ENCODE results near the gene PLCXD3. TPM values are rescaled to one million over a fixed set of nuclear protein-coding genes. Genes with fewer than 3 reads are reported as not detected.

PLCXD3 gene
- total RNA-seq, 1 donor from 2014 or later = 1.1 TPM

GRCh38 chr5:41337216-41337615 lies 173.2 kb downstream of the PLCXD3 start:
- Mint-ChIP-seq H3K36me3 (ENCODE audit: insufficient read depth) (no peaks in the 10 kb centered on the region), H3K4me3 (ENCODE audit: low read depth) (no peak overlapping the region)
- DNase-seq (ENCODE audit: low spot score, unreplicated experiment) = no peak

GRCh38 chr5:41336471-41336870 lies 173.9 kb downstream of the PLCXD3 start:
- Mint-ChIP-seq H3K27me3 (no peaks in the 10 kb centered on the region), H3K9me3 (ENCODE audit: low read depth) (no peaks in the 10 kb centered on the region), H3K36me3 (ENCODE audit: insufficient read depth) (no peaks in the 10 kb centered on the region), H3K4me1 (ENCODE audit: low read depth) (peaks cover 2% of the 10 kb centered on the region), H3K27ac (no peak overlapping the region), H3K4me3 (ENCODE audit: low read depth) (no peak overlapping the region)
- DNase-seq (ENCODE audit: low spot score, unreplicated experiment) = no peak
- TF ChIP-seq CTCF (IDR thresholded peaks at IDR 0.05; ENCODE audit: unreplicated experiment) = no peak

More at GRCh38 chr5:41337216-41337615, 173.2 kb downstream of the PLCXD3 start:
- Mint-ChIP-seq H3K4me1 (ENCODE audit: low read depth) (peaks cover 2% of the 10 kb centered on the region), H3K27me3 (no peaks in the 10 kb centered on the region), H3K27ac (no peak overlapping the region), H3K9me3 (ENCODE audit: low read depth) (no peaks in the 10 kb centered on the region)
- no peak for TF ChIP-seq CTCF (IDR thresholded peaks at IDR 0.05; ENCODE audit: unreplicated experiment)

GRCh38 chr5:41335596-41336181 lies 174.7 kb downstream of the PLCXD3 start:
- Mint-ChIP-seq H3K4me3 (ENCODE audit: low read depth) (no peak overlapping the region), H3K4me1 (ENCODE audit: low read depth) (peaks cover 2% of the 10 kb centered on the region), H3K9me3 (ENCODE audit: low read depth) (no peaks in the 10 kb centered on the region), H3K27me3 (no peaks in the 10 kb centered on the region), H3K36me3 (ENCODE audit: insufficient read depth) (no peaks in the 10 kb centered on the region), H3K27ac (no peak overlapping the region)
- TF ChIP-seq CTCF (IDR thresholded peaks at IDR 0.05; ENCODE audit: unreplicated experiment) = no peak
- DNase-seq (ENCODE audit: low spot score, unreplicated experiment) = no peak

- H3K4me1 Mint-ChIP-seq (ENCODE audit: low read depth) = peaks cover 2% of the 10 kb centered on the region
- no peak overlapping the region for H3K4me3 Mint-ChIP-seq (ENCODE audit: low read depth)
- H3K9me3 Mint-ChIP-seq (ENCODE audit: low read depth) = peaks cover 5% of the 10 kb centered on the region
- no peak for DNase-seq (ENCODE audit: low spot score, unreplicated experiment)
- H3K27ac Mint-ChIP-seq = no peak overlapping the region
- H3K36me3 Mint-ChIP-seq (ENCODE audit: insufficient read depth) = peaks cover 1% of the 10 kb centered on the region
- no peak for TF ChIP-seq CTCF (IDR thresholded peaks at IDR 0.05; ENCODE audit: unreplicated experiment)
- no peaks in the 10 kb centered on the region for H3K27me3 Mint-ChIP-seq
Observed at GRCh38 chr5:41334758-41335157, 175.6 kb downstream of the PLCXD3 start.

GRCh38 chr5:41334221-41334620 lies 176.2 kb downstream of the PLCXD3 start:
- peaks cover 5% of the 10 kb centered on the region for H3K9me3 Mint-ChIP-seq (ENCODE audit: low read depth)
- no peak for DNase-seq (ENCODE audit: low spot score, unreplicated experiment)
- H3K4me1 Mint-ChIP-seq (ENCODE audit: low read depth) = peaks cover 2% of the 10 kb centered on the region

More at GRCh38 chr5:41334221-41334620, 176.2 kb downstream of the PLCXD3 start:
- TF ChIP-seq CTCF (IDR thresholded peaks at IDR 0.05; ENCODE audit: unreplicated experiment) = no peak
- Mint-ChIP-seq H3K36me3 (ENCODE audit: insufficient read depth) (peaks cover 1% of the 10 kb centered on the region), H3K27me3 (no peaks in the 10 kb centered on the region), H3K27ac (no peak overlapping the region), H3K4me3 (ENCODE audit: low read depth) (no peak overlapping the region)

Measured in progenitor cell of endocrine pancreas (in vitro differentiated cells).